ENCODE results near the gene SPAG8.

The SPAG8 gene

DNA sequence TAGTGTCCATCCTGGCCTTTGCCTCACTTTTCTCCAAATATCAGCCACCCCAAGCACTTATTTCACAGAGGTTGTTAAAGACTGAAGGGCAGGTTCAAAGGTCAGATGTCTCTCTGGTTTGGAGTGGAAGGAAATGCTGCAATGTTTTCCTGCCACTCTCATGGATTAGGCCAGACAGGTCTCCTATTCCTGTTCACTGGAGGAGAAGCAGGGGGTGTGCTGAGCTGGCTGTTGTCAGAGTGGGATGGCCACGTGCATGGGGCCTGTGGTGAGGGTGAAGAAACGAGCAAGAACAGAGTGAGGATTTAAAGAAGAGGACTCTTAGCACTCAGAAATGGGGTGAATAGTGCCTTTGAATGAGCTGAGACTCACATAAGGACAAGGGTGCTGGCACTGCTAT is 23.7 kb upstream of the SPAG8 start:
- TF ChIP-seq, protein P1, sequence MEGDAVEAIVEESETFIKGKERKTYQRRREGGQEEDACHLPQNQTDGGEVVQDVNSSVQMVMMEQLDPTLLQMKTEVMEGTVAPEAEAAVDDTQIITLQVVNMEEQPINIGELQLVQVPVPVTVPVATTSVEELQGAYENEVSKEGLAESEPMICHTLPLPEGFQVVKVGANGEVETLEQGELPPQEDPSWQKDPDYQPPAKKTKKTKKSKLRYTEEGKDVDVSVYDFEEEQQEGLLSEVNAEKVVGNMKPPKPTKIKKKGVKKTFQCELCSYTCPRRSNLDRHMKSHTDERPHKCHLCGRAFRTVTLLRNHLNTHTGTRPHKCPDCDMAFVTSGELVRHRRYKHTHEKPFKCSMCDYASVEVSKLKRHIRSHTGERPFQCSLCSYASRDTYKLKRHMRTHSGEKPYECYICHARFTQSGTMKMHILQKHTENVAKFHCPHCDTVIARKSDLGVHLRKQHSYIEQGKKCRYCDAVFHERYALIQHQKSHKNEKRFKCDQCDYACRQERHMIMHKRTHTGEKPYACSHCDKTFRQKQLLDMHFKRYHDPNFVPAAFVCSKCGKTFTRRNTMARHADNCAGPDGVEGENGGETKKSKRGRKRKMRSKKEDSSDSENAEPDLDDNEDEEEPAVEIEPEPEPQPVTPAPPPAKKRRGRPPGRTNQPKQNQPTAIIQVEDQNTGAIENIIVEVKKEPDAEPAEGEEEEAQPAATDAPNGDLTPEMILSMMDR (conservative IDR thresholded peaks at IDR 0.05; ENCODE audit: low read depth, low read length), result no peak
- peak overlapping the region; percentile 0; the same call in 1 of the 2 replicates for H3K4me2 ChIP-seq

DNA sequence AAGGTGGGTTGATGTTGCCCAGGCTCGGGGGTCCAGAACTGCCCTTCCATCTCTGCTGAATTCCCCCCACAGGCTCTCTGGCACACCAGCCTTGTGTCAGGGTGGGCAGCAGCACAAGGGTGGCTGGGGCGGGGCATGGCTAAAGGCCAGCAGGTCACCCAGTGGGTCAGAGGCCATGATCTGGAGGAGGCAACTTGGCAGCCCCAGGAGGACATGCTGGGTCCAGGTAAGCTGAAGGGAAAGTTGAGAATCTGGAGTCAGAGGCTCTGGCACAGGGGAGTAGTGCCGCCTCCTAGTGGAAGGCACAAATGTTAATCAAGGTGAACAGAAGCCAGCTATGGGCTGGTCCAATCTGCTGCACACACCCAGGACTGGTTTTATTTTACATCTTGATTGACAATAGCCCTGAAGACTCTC is 23.2 kb upstream of the SPAG8 start:
- Histone ChIP-seq H3K4me3 (IDR thresholded peaks at IDR 0.05; ENCODE audit: insufficient read depth, low read depth, low read length) (no peak overlapping the region), H4K20me1 (ENCODE audit: insufficient read depth) (no peaks in the 10 kb centered on the region), H3K36me3 (ENCODE audit: insufficient read depth) (no peaks in the 10 kb centered on the region), H3K27ac (no peak overlapping the region), H3K9ac (no peak overlapping the region), H3K27me3 (ENCODE audit: insufficient read depth, low read depth) (no peaks in the 10 kb centered on the region), H3K4me1 (ENCODE audit: low read depth, poor library complexity, severe bottlenecking) (peaks cover 34% of the 10 kb centered on the region), H3K79me2 (ENCODE audit: insufficient read depth, low read depth) (no peaks in the 10 kb centered on the region), H3K4me2 (peak overlapping the region; percentile 98; the same call in 1 of the 2 replicates), H2AFZ (ENCODE audit: low read depth) (no peak overlapping the region)
- TF ChIP-seq, protein P1 (conservative IDR thresholded peaks at IDR 0.05; ENCODE audit: low read depth, low read length), result peak; percentile 26; the same call in 1 of the 2 replicates

More for the DNA sequence above, 23.7 kb upstream of the SPAG8 start:
- H3K79me2 ChIP-seq (ENCODE audit: insufficient read depth, low read depth), result no peaks in the 10 kb centered on the region
- H3K9ac ChIP-seq, result no peak overlapping the region
- H2AFZ ChIP-seq (ENCODE audit: low read depth), result no peak overlapping the region
- H3K27ac ChIP-seq, result no peak overlapping the region
- no peak overlapping the region for H3K4me3 ChIP-seq (IDR thresholded peaks at IDR 0.05; ENCODE audit: insufficient read depth, low read depth, low read length)
- H3K36me3 ChIP-seq (ENCODE audit: insufficient read depth), result no peaks in the 10 kb centered on the region
- H4K20me1 ChIP-seq (ENCODE audit: insufficient read depth), result no peaks in the 10 kb centered on the region
- peaks cover 32% of the 10 kb centered on the region for H3K4me1 ChIP-seq (ENCODE audit: low read depth, poor library complexity, severe bottlenecking)
- H3K27me3 ChIP-seq (ENCODE audit: insufficient read depth, low read depth), result no peaks in the 10 kb centered on the region

- Histone ChIP-seq H3K27ac (peak overlapping the region; percentile 63), H3K36me3 (ENCODE audit: insufficient read depth) (no peaks in the 10 kb centered on the region), H3K79me2 (ENCODE audit: insufficient read depth, low read depth) (no peaks in the 10 kb centered on the region), H3K4me2 (peak overlapping the region; percentile 98), H3K9ac (peak overlapping the region; percentile 23; the same call in 1 of the 2 replicates), H2AFZ (ENCODE audit: low read depth) (peak overlapping the region; percentile 75), H4K20me1 (ENCODE audit: insufficient read depth) (no peaks in the 10 kb centered on the region), H3K27me3 (ENCODE audit: insufficient read depth, low read depth) (no peaks in the 10 kb centered on the region), H3K4me1 (ENCODE audit: low read depth, poor library complexity, severe bottlenecking) (peaks cover 40% of the 10 kb centered on the region), H3K4me3 (IDR thresholded peaks at IDR 0.05; ENCODE audit: insufficient read depth, low read depth, low read length) (no peak overlapping the region)
- TF ChIP-seq, protein P1 (conservative IDR thresholded peaks at IDR 0.05; ENCODE audit: low read depth, low read length), result no peak
These were observed 22.5 kb upstream of the SPAG8 start for GRCh38 chr9:35834260-35835215.

- peaks cover 44% of the 10 kb centered on the region for H3K4me1 ChIP-seq (ENCODE audit: low read depth, poor library complexity, severe bottlenecking)
- H3K4me2 ChIP-seq, result no peak overlapping the region
- no peaks in the 10 kb centered on the region for H3K27me3 ChIP-seq (ENCODE audit: insufficient read depth, low read depth)
- H2AFZ ChIP-seq (ENCODE audit: low read depth), result no peak overlapping the region
- no peaks in the 10 kb centered on the region for H4K20me1 ChIP-seq (ENCODE audit: insufficient read depth)
- H3K36me3 ChIP-seq (ENCODE audit: insufficient read depth), result no peaks in the 10 kb centered on the region
- TF ChIP-seq, protein P1 (conservative IDR thresholded peaks at IDR 0.05; ENCODE audit: low read depth, low read length), result no peak
- no peaks in the 10 kb centered on the region for H3K79me2 ChIP-seq (ENCODE audit: insufficient read depth, low read depth)
- no peak overlapping the region for H3K27ac ChIP-seq
- no peak overlapping the region for H3K4me3 ChIP-seq (IDR thresholded peaks at IDR 0.05; ENCODE audit: insufficient read depth, low read depth, low read length)
- no peak overlapping the region for H3K9ac ChIP-seq
These were observed 20.8 kb upstream of the SPAG8 start for GRCh38 chr9:35832814-35833213.

Data from KMS-11 (cell line).